Measurements from ENCODE around the gene PUM1. TPM values are rescaled to one million over a fixed set of nuclear protein-coding genes. Genes with fewer than 3 reads are reported as not detected.
"Not testable (repeated sequence)": the region's sequence is repeated elsewhere in the genome, so short reads cannot be mapped to it uniquely, and the experiment has no call there.

Gene PUM1
- total RNA-seq, 2 experiments from 2014 or later: 77.8 to 80.5 TPM

- Mint-ChIP-seq H3K4me1 (ENCODE audit: low read depth) (peaks cover 51% of the 10 kb centered on the region), H3K27ac (peak overlapping the region; percentile 11), H3K9me3 (no peaks in the 10 kb centered on the region), H3K36me3 (peaks cover 35% of the 10 kb centered on the region), H3K4me3 (no peak overlapping the region), H3K27me3 (no peaks in the 10 kb centered on the region)
- DNase-seq: no peak
- CTCF ChIA-PET: no interaction called here
- intact Hi-C loops (cut with micrococcal nuclease): no loop called here
- POLR2A ChIA-PET: no interaction called here
Measured at GRCh38 chr1:30982937-30983336, 82.6 kb downstream of the PUM1 start.

DNA sequence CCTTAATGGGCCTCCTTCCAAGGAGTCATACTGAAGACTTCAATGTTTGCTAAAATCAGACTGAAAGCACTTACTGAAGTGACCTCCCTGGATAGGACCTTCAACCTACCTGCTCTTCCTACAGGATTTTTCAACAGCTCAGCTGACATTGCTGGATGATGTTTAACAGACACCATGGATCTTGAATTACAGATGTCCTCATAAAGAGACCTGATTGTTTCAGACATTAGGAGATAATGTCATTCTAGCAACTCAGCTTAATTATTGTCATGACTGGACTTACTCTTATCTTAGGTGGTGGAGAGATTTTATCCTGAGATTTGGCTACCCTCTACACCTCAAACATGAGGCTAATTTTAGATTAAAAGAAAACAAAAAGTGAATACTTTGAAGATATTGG is 83.1 kb downstream of the PUM1 start:
- intact Hi-C loops (cut with micrococcal nuclease): no loop called here
- ChIA-PET CTCF (no interaction called here), POLR2A (no interaction called here)
- Mint-ChIP-seq H3K4me1 (ENCODE audit: low read depth) (peaks cover 54% of the 10 kb centered on the region), H3K27ac (peak overlapping the region; percentile 31), H3K9me3 (no peaks in the 10 kb centered on the region), H3K27me3 (no peaks in the 10 kb centered on the region), H3K36me3 (peaks cover 38% of the 10 kb centered on the region), H3K4me3 (no peak overlapping the region)
- DNase-seq: no peak

- no peak overlapping the region for H3K27ac Mint-ChIP-seq
- H3K36me3 Mint-ChIP-seq: peaks cover 49% of the 10 kb centered on the region
- no peak overlapping the region for H3K4me3 Mint-ChIP-seq
- intact Hi-C loops (cut with micrococcal nuclease): no loop called here
- H3K4me1 Mint-ChIP-seq (ENCODE audit: low read depth): peaks cover 56% of the 10 kb centered on the region
- no peaks in the 10 kb centered on the region for H3K9me3 Mint-ChIP-seq
- ChIA-PET CTCF (interaction anchor here (0.8 to 1.1 kb wide), 2 partner anchors 15 to 20 kb away, joined by 3 read pairs; no protein-coding TSS in a partner anchor), POLR2A (no interaction called here)
- DNase-seq: no peak
- no peaks in the 10 kb centered on the region for H3K27me3 Mint-ChIP-seq
Measured at GRCh38 chr1:30981172-30981571, 84.3 kb downstream of the PUM1 start.

DNA sequence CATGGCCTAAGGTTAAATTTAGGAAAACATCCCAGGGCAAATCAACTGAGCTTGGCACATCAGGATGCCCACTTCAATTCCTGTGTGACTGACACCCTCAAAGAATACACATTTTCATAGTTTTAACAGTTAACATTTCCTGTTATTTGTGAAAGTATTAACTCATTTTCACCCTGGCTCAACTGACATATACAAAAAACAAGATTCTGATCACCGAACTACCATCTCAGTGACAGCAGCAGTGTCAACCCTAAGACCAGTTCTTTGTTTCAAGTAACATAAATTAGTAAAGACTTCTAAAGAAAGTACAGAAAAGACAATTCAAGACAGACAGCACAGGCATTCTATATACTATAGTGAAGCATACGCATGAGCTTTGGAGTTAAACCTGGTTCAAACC is 88.0 kb downstream of the PUM1 start:
- CTCF ChIA-PET: interaction anchor here (1.2 to 1.3 kb wide), 2 partner anchors 47 to 175 kb away, joined by 3 to 4 read pairs; no protein-coding TSS in a partner anchor
- no peaks in the 10 kb centered on the region for H3K9me3 Mint-ChIP-seq
- H3K27me3 Mint-ChIP-seq: no peaks in the 10 kb centered on the region
- intact Hi-C loops (cut with micrococcal nuclease): no loop called here
- H3K27ac Mint-ChIP-seq: peak overlapping the region; percentile 80
- DNase-seq: no peak
- H3K4me1 Mint-ChIP-seq (ENCODE audit: low read depth): peaks cover 40% of the 10 kb centered on the region
- peaks cover 48% of the 10 kb centered on the region for H3K36me3 Mint-ChIP-seq
- H3K4me3 Mint-ChIP-seq: no peak overlapping the region
- POLR2A ChIA-PET: no interaction called here

DNA sequence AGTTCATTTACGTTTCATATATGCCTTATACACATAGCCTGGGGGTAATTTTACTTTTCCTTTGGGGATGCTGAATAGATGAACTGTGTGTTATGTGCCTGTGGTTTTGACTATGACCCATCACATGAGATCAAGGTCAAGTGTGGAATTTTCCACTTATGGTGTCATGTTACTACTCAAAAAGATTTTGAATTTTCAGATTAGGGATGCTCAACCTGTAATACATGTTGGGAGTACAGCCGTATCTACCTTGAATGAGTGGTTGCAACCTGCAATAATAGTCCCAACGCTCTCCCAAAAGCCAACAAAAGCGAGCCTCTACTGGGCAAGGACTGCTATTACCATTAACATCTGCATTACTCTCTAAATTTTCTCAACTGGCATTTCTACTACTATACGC is 88.4 kb downstream of the PUM1 start:
- CTCF ChIA-PET: interaction anchor here (1.3 kb wide), 1 partner anchor 48 kb away, joined by 4 read pairs; no protein-coding TSS in a partner anchor
- POLR2A ChIA-PET: no interaction called here
- H3K27me3 Mint-ChIP-seq: no peaks in the 10 kb centered on the region
- H3K27ac Mint-ChIP-seq: peak overlapping the region; percentile 80
- no peaks in the 10 kb centered on the region for H3K9me3 Mint-ChIP-seq
- DNase-seq: no peak
- peaks cover 47% of the 10 kb centered on the region for H3K36me3 Mint-ChIP-seq
- H3K4me1 Mint-ChIP-seq (ENCODE audit: low read depth): peaks cover 36% of the 10 kb centered on the region
- no peak overlapping the region for H3K4me3 Mint-ChIP-seq
- intact Hi-C loops (cut with micrococcal nuclease): no loop called here

DNA sequence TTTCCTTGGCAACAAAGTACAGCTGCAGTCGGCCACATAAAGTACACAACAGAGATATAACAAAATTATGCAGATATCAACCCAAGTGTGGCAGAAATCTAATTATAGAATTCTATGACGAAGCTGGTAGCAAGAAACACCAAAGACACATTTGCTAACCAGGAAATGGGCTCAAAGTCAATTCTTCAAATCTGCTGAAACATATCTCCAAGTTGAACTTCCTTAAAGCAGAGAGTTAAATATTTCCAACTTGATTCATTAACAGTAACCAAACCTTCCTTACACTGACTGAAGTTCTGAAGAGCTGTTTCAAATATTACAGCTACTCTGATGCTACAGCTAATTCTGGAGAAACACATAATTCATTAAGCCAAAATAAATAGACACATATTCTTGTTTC is 89.4 kb downstream of the PUM1 start:
- no peak overlapping the region for H3K4me3 Mint-ChIP-seq
- intact Hi-C loops (cut with micrococcal nuclease): no loop called here
- DNase-seq: no peak
- POLR2A ChIA-PET: no interaction called here
- peaks cover 47% of the 10 kb centered on the region for H3K36me3 Mint-ChIP-seq
- peak overlapping the region; percentile 80 for H3K27ac Mint-ChIP-seq
- no peaks in the 10 kb centered on the region for H3K9me3 Mint-ChIP-seq
- no peaks in the 10 kb centered on the region for H3K27me3 Mint-ChIP-seq
- H3K4me1 Mint-ChIP-seq (ENCODE audit: low read depth): peaks cover 45% of the 10 kb centered on the region
- CTCF ChIA-PET: interaction anchor here (1.1 kb wide), 2 partner anchors 12 to 21 kb away, joined by 3 read pairs; no protein-coding TSS in a partner anchor

DNA sequence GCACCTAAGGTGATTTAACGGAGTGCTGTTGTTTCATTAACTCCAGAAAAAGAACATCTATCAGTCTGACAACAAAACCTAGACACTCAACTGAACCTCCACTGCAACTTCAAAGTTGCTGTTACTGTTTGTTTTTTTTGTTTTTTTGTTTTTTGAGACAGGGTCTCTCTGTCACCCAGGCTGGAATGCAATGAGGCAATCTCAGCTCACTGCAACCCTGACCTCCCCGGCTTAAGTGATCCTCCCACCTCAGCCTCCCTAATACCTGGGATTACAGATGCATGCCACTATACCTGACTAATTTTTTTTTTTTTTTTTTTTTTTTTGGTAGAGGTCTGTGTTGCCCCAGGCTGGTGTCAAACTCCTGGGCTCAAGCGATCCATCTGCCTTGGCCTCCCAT is 90.3 kb downstream of the PUM1 start:
- Mint-ChIP-seq H3K9me3 (no peaks in the 10 kb centered on the region), H3K27ac (no peak overlapping the region), H3K4me1 (ENCODE audit: low read depth) (peaks cover 45% of the 10 kb centered on the region), H3K4me3 (no peak overlapping the region), H3K27me3 (no peaks in the 10 kb centered on the region), H3K36me3 (peaks cover 42% of the 10 kb centered on the region)
- ChIA-PET CTCF (interaction anchor here (0.8 kb wide), 1 partner anchor 197 kb away, joined by 3 read pairs; no protein-coding TSS in a partner anchor), POLR2A (no interaction called here)
- DNase-seq: no peak
- intact Hi-C loops (cut with micrococcal nuclease): no loop called here

GRCh38 chr1:30974536-30974935 is 91.0 kb downstream of the PUM1 start:
- ChIA-PET CTCF (interaction anchor here (0.8 kb wide), 1 partner anchor 196 kb away, joined by 3 read pairs; no protein-coding TSS in a partner anchor), POLR2A (no interaction called here)
- Mint-ChIP-seq H3K36me3 (peaks cover 38% of the 10 kb centered on the region), H3K9me3 (no peaks in the 10 kb centered on the region), H3K27me3 (no peaks in the 10 kb centered on the region), H3K27ac (no peak overlapping the region), H3K4me1 (ENCODE audit: low read depth) (peaks cover 43% of the 10 kb centered on the region), H3K4me3 (no peak overlapping the region)
- DNase-seq: no peak
- intact Hi-C loops (cut with micrococcal nuclease): no loop called here

DNA sequence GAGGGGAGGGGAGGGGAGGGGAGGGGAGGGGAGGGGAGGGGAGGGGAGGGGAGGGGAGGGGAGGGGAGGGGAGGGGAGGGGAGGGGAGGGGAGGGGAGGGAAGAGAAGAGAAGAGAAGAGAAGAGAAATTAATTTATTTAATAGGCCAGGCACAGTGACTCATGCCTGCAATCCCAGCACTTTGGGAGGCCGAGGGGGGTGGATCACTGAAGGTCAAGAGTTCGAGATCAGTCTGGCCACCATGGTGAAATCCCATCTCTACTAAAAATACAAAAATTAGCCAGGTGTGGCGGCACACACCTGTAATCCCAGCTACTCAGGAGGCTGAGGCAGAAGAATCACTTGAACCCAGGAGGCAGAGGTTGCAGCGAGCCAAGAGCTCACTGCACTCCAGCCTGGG is 93.2 kb downstream of the PUM1 start:
- peaks cover 25% of the 10 kb centered on the region for H3K4me1 Mint-ChIP-seq (ENCODE audit: low read depth)
- H3K27me3 Mint-ChIP-seq; intact Hi-C loops (cut with micrococcal nuclease); H3K4me3 Mint-ChIP-seq; POLR2A ChIA-PET; DNase-seq; H3K27ac Mint-ChIP-seq; H3K9me3 Mint-ChIP-seq; CTCF ChIA-PET: not testable (repeated sequence)
- H3K36me3 Mint-ChIP-seq: peaks cover 38% of the 10 kb centered on the region

DNA sequence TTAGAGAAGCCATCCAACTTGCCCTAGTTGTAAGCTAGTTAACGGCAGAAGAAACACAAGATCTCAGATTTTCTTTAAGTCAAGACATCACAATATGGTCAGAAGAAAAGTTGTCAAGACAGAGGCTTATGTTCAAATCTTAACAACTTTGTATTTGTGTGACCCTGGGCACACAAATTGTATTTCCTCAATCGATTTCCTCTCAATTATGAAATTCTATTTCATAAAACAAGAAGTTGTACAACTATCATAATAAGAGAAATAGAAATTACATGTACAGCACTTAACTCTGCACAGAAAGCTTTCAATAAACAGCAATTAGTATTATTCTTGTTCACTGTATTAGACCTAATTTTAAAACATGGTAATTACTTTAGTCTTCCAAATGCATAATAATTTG is 94.0 kb downstream of the PUM1 start:
- POLR2A ChIA-PET: no interaction called here
- H3K9me3 Mint-ChIP-seq: no peaks in the 10 kb centered on the region
- intact Hi-C loops (cut with micrococcal nuclease): loop anchor here (2.0 kb wide), 1 partner anchor 21 kb away; no protein-coding TSS in a partner anchor
- peaks cover 17% of the 10 kb centered on the region for H3K4me1 Mint-ChIP-seq (ENCODE audit: low read depth)
- H3K27me3 Mint-ChIP-seq: no peaks in the 10 kb centered on the region
- H3K4me3 Mint-ChIP-seq: no peak overlapping the region
- H3K36me3 Mint-ChIP-seq: peaks cover 38% of the 10 kb centered on the region
- H3K27ac Mint-ChIP-seq: no peak overlapping the region
- CTCF ChIA-PET: no interaction called here
- no peak for DNase-seq

- ChIA-PET CTCF (no interaction called here), POLR2A (no interaction called here)
- Mint-ChIP-seq H3K27ac (no peak overlapping the region), H3K9me3 (no peaks in the 10 kb centered on the region), H3K4me3 (no peak overlapping the region), H3K4me1 (ENCODE audit: low read depth) (peaks cover 10% of the 10 kb centered on the region), H3K27me3 (no peaks in the 10 kb centered on the region), H3K36me3 (peaks cover 38% of the 10 kb centered on the region)
- intact Hi-C loops (cut with micrococcal nuclease): loop anchor here (2.0 kb wide), 1 partner anchor 19 kb away; no protein-coding TSS in a partner anchor
- no peak for DNase-seq
Measured at GRCh38 chr1:30969903-30970302, 95.6 kb downstream of the PUM1 start.

GRCh38 chr1:30968220-30968971 is 97.1 kb downstream of the PUM1 start:
- Mint-ChIP-seq H3K4me3 (no peak overlapping the region), H3K36me3 (peaks cover 46% of the 10 kb centered on the region), H3K27me3 (no peaks in the 10 kb centered on the region), H3K9me3 (no peaks in the 10 kb centered on the region), H3K4me1 (ENCODE audit: low read depth) (peaks cover 9% of the 10 kb centered on the region), H3K27ac (no peak overlapping the region)
- intact Hi-C loops (cut with micrococcal nuclease): no loop called here
- CTCF ChIA-PET: interaction anchor here (0.6 kb wide), 1 partner anchor 14 kb away, joined by 3 read pairs; no protein-coding TSS in a partner anchor
- DNase-seq: no peak
- POLR2A ChIA-PET: no interaction called here

Data from activated CD4-positive, alpha-beta memory T cell treated with anti-CD3 and anti-CD28 coated beads for 36 hours (primary cell).